HepG2 (cell line): ENCODE data around the gene KCNJ14. TPM values are rescaled to one million over a fixed set of nuclear protein-coding genes. Genes with fewer than 3 reads are reported as not detected.
A peak's percentile ranks its signal among the peaks of the same experiment; 100 is the strongest.

ENCODE experiments used
- ARID5B ChIP-seq: IDR thresholded peaks from 2 replicates; pipeline ENCODE4 v1.4.0; 2020; ENCODE audit warnings: mild to moderate bottlenecking, missing genetic modification reagents
- ASH2L ChIP-seq: fragments of 300-600, 200-600 bp; sonication (generic); IDR thresholded peaks from 2 replicates; pipeline ENCODE4 v1.7.0; 2017; ENCODE audit warnings: low read depth, mild to moderate bottlenecking, moderate library complexity, mixed read lengths, low read length; ENCODE audit not compliant: insufficient read length
- CEBPG ChIP-seq: IDR thresholded peaks from 2 replicates; pipeline ENCODE4 v1.6.1; 2016
- GABPA ChIP-seq, 2 experiments: IDR thresholded peaks; 2 replicates each; pipeline ENCODE4 v1.6.1; 2011 to 2016; ENCODE audit warnings: low read depth in 2 of 2, low read length in 1 of 2, missing biosample characterization in 1 of 2, missing genetic modification characterization in 1 of 2
- HMG20A ChIP-seq: IDR thresholded peaks from 2 replicates; pipeline ENCODE4 v1.6.1; 2016; ENCODE audit warnings: borderline replicate concordance
- STAT5B ChIP-seq: sonication (generic); formaldehyde crosslinking; IDR thresholded peaks from 2 replicates; pipeline ENCODE4 v1.4.0; 2020; ENCODE audit warnings: missing genetic modification reagents
- UBTF ChIP-seq: sonication (generic); formaldehyde crosslinking; IDR thresholded peaks from 2 replicates; pipeline ENCODE4 v1.4.0; 2020; ENCODE audit warnings: mild to moderate bottlenecking, missing genetic modification reagents
- ZKSCAN8 ChIP-seq: IDR thresholded peaks from 2 replicates; pipeline ENCODE4 v1.6.1; 2016; ENCODE audit warnings: borderline replicate concordance, missing genetic modification reagents, missing compliant biosample characterization
- ZNF605 ChIP-seq: sonication (generic); formaldehyde crosslinking; IDR thresholded peaks from 2 replicates; pipeline ENCODE4 v1.8.0; 2022; ENCODE audit warnings: mild to moderate bottlenecking, missing genetic modification reagents
- ZNF687 ChIP-seq: sonication (generic); formaldehyde crosslinking; IDR thresholded peaks from 2 replicates; pipeline ENCODE4 v1.5.1; 2020; ENCODE audit warnings: mild to moderate bottlenecking, missing genetic modification reagents, moderate library complexity
- ZSCAN25 ChIP-seq: sonication (generic); formaldehyde crosslinking; IDR thresholded peaks from 2 replicates; pipeline ENCODE4 v1.8.0; 2022; ENCODE audit warnings: mild to moderate bottlenecking, missing genetic modification reagents
- polyA plus RNA-seq, 8 experiments: library from polyadenylated mRNA; depleted of rRNA in 3 of 8; stranded (reverse) in 7 of 8; unstranded in 1 of 8; fragments of >200 nt; fragmentation: Illumina TruSeq in 4 of 8; extraction: Trizol in 4 of 8; gene quantifications; 2 replicates each; pipeline versions ENCODE4 v1.2.1 to v1.2.3, GENCODE V29; 2011 to 2016; ENCODE audit warnings: low read depth in 4 of 8, missing spikeins in 1 of 8, mixed read lengths in 1 of 8; ENCODE audit not compliant: insufficient read depth in 1 of 8
- total RNA-seq, 5 experiments: library from RNA; depleted of rRNA; stranded (reverse); fragments of >200 nt; fragmentation: Illumina TruSeq; extraction: Trizol; gene quantifications; 2 replicates each; pipeline ENCODE4 v1.2.3, GENCODE V29; 2016; ENCODE audit warnings: low read depth in 1 of 5

The KCNJ14 gene
- total and polyA plus RNA-seq, 2 of the 13 experiments (the other 11 are each of a cell fraction or from before 2014, with no cell fraction given), result 0.20 to 0.51 TPM

GRCh38 chr19:48513289-48514122 lies 58.1 kb downstream of the KCNJ14 start (continued):
- TF ChIP-seq ARID5B (CRISPR knock-in tag) (no peak), STAT5B (no peak), GABPA (IDR thresholded peaks at IDR 0.05; ENCODE audit: low read depth, low read length) (peak; percentile 35), GABPA (CRISPR knock-in tag; IDR thresholded peaks at IDR 0.05; ENCODE audit: low read depth) (peak; percentile 88), HMG20A (CRISPR knock-in tag) (no peak), ZNF605 (0 out of 2 replicates have a peak, but pooled peaks have one; percentile 20), CEBPG (CRISPR knock-in tag) (0 out of 2 replicates have a peak, but pooled peaks have one; percentile 15), ZKSCAN8 (no peak), UBTF (peak; percentile 44; the same call in 1 of the 2 replicates), ZNF687 (CRISPR knock-in tag) (peak; percentile 74), ZSCAN25 (peak; percentile 16; the same call in 1 of the 2 replicates), ASH2L (no peak)
